IMR-90 (cell line): ENCODE measurements around the gene TBC1D10B. TPM values are rescaled to one million over a fixed set of nuclear protein-coding genes. Genes with fewer than 3 reads are reported as not detected.

Source experiments
- ATAC-seq: fragments of 200-7000 bp; cut with Tn5 transposase; 2 replicates; pipeline ENCODE4 v1.9.1; 2020; ENCODE audit warnings: low read depth, mild to moderate bottlenecking, moderate library complexity
- BruUV-seq: library from RNA; stranded (reverse); fragments of 400-500 nt; replicated peaks from 2 replicates; lab custom pipeline; 2021; lab: Mats Ljungman, UMichigan
- CTCF ChIA-PET: fragments of 300-600 bp; formaldehyde crosslinking; extraction: SDS; loops from one replicate; lab custom pipeline; 2021; ENCODE audit warnings: antibody characterized with exemption; lab: Yijun Ruan, JAX
- POLR2A ChIA-PET: fragments of 300-600 bp; sonication (Branson Sonifier 250); formaldehyde crosslinking; loops from one replicate; lab custom pipeline; 2022; ENCODE audit warnings: antibody characterized with exemption; ENCODE audit not compliant: unreplicated experiment; lab: Charles Lee
- DNase-seq: peaks from one replicate; pipeline ENCODE4 v3.0.0; 2013
- H2AFZ ChIP-seq: replicated peaks from 2 replicates; pipeline ENCODE3; 2013; ENCODE audit warnings: low read length, mild to moderate bottlenecking; ENCODE audit not compliant: poor library complexity
- H2AK5ac ChIP-seq: 2 replicates; pipeline ENCODE4 v1.6.1; 2013; ENCODE audit warnings: low read depth, low read length, inconsistent platforms
- H2AK9ac ChIP-seq: replicated peaks from 2 replicates; pipeline ENCODE3; 2013; ENCODE audit warnings: mild to moderate bottlenecking, low read depth, low read length, moderate library complexity; ENCODE audit not compliant: poor library complexity
- H2BK120ac ChIP-seq: 2 replicates; pipeline ENCODE4 v1.6.1; 2013; ENCODE audit warnings: low read depth, low read length, inconsistent platforms
- H2BK15ac ChIP-seq: 3 replicates; pipeline ENCODE4 v1.6.1; 2013; ENCODE audit warnings: low read depth, low read length, inconsistent platforms
- H2BK20ac ChIP-seq: 2 replicates; pipeline ENCODE4 v1.6.1; 2013; ENCODE audit warnings: low read depth, mild to moderate bottlenecking, inconsistent platforms, low read length, moderate library complexity
- H2BK5ac ChIP-seq: 2 replicates; pipeline ENCODE4 v1.6.1; 2013; ENCODE audit warnings: mild to moderate bottlenecking, low read depth, low read length, inconsistent platforms; ENCODE audit not compliant: poor library complexity, severe bottlenecking
- H3K14ac ChIP-seq: replicated peaks from 2 replicates; pipeline ENCODE4 v1.6.1; 2013; ENCODE audit warnings: low read depth, low read length, inconsistent platforms
- H3K18ac ChIP-seq: 2 replicates; pipeline ENCODE4 v1.6.1; 2013; ENCODE audit warnings: low read depth, low read length, control low read depth
- H3K23ac ChIP-seq: 2 replicates; pipeline ENCODE4 v1.6.1; 2013; ENCODE audit warnings: low read depth, low read length, inconsistent platforms
- H3K27ac ChIP-seq: 2 replicates; pipeline ENCODE4 v1.5.1; 2013; ENCODE audit warnings: mild to moderate bottlenecking, control low read depth, low read length; ENCODE audit not compliant: insufficient read depth
- H3K27me3 ChIP-seq: 2 replicates; pipeline ENCODE4 v1.6.1; 2013; ENCODE audit warnings: low read length; ENCODE audit not compliant: control insufficient read depth, insufficient read depth
- H3K36me3 ChIP-seq: 2 replicates; pipeline ENCODE4 v1.6.1; 2013; ENCODE audit warnings: low read length, mixed read lengths; ENCODE audit not compliant: control insufficient read depth, insufficient read depth
- H3K4ac ChIP-seq: 2 replicates; pipeline ENCODE4 v1.6.1; 2013; ENCODE audit warnings: low read depth, low read length, inconsistent platforms
- H3K4me1 ChIP-seq: 2 replicates; pipeline ENCODE4 v1.6.1; 2013; ENCODE audit warnings: low read length, mixed read lengths; ENCODE audit not compliant: control insufficient read depth, insufficient read depth
- H3K4me2 ChIP-seq: 2 replicates; pipeline ENCODE4 v1.6.1; 2013; ENCODE audit warnings: low read depth, mild to moderate bottlenecking, control low read depth, low read length, moderate library complexity
- H3K4me3 ChIP-seq: 2 replicates; pipeline ENCODE4 v1.5.1; 2013; ENCODE audit warnings: low read depth, mild to moderate bottlenecking, control low read depth, low read length, moderate library complexity; ENCODE audit not compliant: insufficient read depth
- H3K56ac ChIP-seq: 2 replicates; pipeline ENCODE4 v1.6.1; 2013; ENCODE audit warnings: low read length, inconsistent platforms; ENCODE audit not compliant: insufficient read depth; ENCODE audit errors: extremely low read depth
- H3K79me1 ChIP-seq, 2 experiments: 2 replicates each; pipeline ENCODE4 v1.6.1; 2013; ENCODE audit warnings: low read length in 2 of 2, inconsistent platforms in 1 of 2, low read depth in 1 of 2
- H3K9ac ChIP-seq: 2 replicates; pipeline ENCODE4 v1.6.1; 2013; ENCODE audit warnings: low read depth, low read length, control low read depth
- H3K9me1 ChIP-seq: 2 replicates; pipeline ENCODE4 v1.6.1; 2013; ENCODE audit warnings: low read length, inconsistent platforms; ENCODE audit not compliant: insufficient read depth
- H3K9me3 ChIP-seq: 2 replicates; pipeline ENCODE4 v1.6.1; 2013; ENCODE audit warnings: low read length; ENCODE audit not compliant: control insufficient read depth, insufficient read depth
- H4K20me1 ChIP-seq: 2 replicates; pipeline ENCODE4 v1.6.1; 2013; ENCODE audit warnings: low read length, inconsistent platforms; ENCODE audit not compliant: insufficient read depth
- H4K5ac ChIP-seq: 2 replicates; pipeline ENCODE4 v1.6.1; 2013; ENCODE audit warnings: mild to moderate bottlenecking, low read depth, low read length, control low read depth
- H4K8ac ChIP-seq, 2 experiments: 2 replicates each; pipeline ENCODE4 v1.6.1; 2013; ENCODE audit warnings: low read depth in 2 of 2, low read length in 2 of 2, control low read depth in 1 of 2, inconsistent platforms in 1 of 2
- H4K91ac ChIP-seq: 2 replicates; pipeline ENCODE4 v1.6.1; 2013; ENCODE audit warnings: low read depth, low read length, inconsistent platforms; ENCODE audit not compliant: insufficient read depth
- BHLHE40 ChIP-seq: fragments of 150-350 bp; IDR thresholded peaks from 2 replicates; pipeline ENCODE4 v1.6.1; 2016; ENCODE audit warnings: mild to moderate bottlenecking, low read depth, low read length
- CEBPB ChIP-seq: IDR thresholded peaks from 2 replicates; pipeline ENCODE4 v1.6.1; 2012; ENCODE audit warnings: low read depth, low read length, improper control_type of control experiment
- MAZ ChIP-seq: IDR thresholded peaks from 2 replicates; pipeline ENCODE4 v1.6.1; 2012; ENCODE audit warnings: low read depth, mild to moderate bottlenecking, low read length, improper control_type of control experiment, moderate library complexity, borderline replicate concordance
- MXI1 ChIP-seq: IDR thresholded peaks from 2 replicates; pipeline ENCODE4 v1.6.1; 2012; ENCODE audit warnings: low read depth, mild to moderate bottlenecking, low read length, moderate library complexity, borderline replicate concordance
- POLR2A ChIP-seq: IDR thresholded peaks from 2 replicates; pipeline ENCODE4 v1.6.1; 2012; ENCODE audit warnings: mild to moderate bottlenecking, low read depth, low read length
- RCOR1 ChIP-seq: IDR thresholded peaks from 2 replicates; pipeline ENCODE4 v1.6.1; 2012; ENCODE audit warnings: mild to moderate bottlenecking, low read length, improper control_type of control experiment; ENCODE audit not compliant: insufficient replicate concordance
- RFX5 ChIP-seq: IDR thresholded peaks from 2 replicates; pipeline ENCODE4 v1.8.0; 2012; ENCODE audit warnings: low read depth, mild to moderate bottlenecking, low read length, moderate library complexity
- WGBS, 2 experiments: methylation state at CpG; one replicate each; pipeline versions ENCODE4 v1.1.5 to v1.1.7; 2013; ENCODE audit warnings: missing lambda C conversion rate in 2 of 2; ENCODE audit not compliant: insufficient read length in 1 of 2; ENCODE audit errors: extremely low coverage in 2 of 2; 5-methylcytosine and 5-hydroxymethylcytosine counted together
- dilution Hi-C: fragments of 300-500 bp; cut with HindIII; formaldehyde crosslinking; loops from one replicate; pipeline ENCODE4 v1.14.3; 2018; ENCODE audit warnings: low sequenced_read_pairs; ENCODE audit not compliant: unreplicated experiment
- in situ Hi-C: fragments of 300-500 bp; cut with MboI; formaldehyde crosslinking; loops from 3 replicates; pipeline ENCODE4 v1.14.3; 2019; ENCODE audit warnings: low sequenced_read_pairs, inconsistent platforms, mixed read lengths
- intact Hi-C: fragments of 100-400 bp; cut with micrococcal nuclease; formaldehyde crosslinking; loops from 2 replicates; pipeline ENCODE4 v1.10.0; 2022
- polyA plus RNA-seq, 3 experiments: library from polyadenylated mRNA; depleted of rRNA; stranded (reverse); fragments of >200 nt; gene quantifications; 2 replicates each; pipeline ENCODE4 v1.2.3, GENCODE V29; 2012; ENCODE audit warnings: low replicate concordance in 1 of 3
- total RNA-seq: library from RNA; depleted of rRNA; stranded (reverse); fragments of >200 nt; gene quantifications from 2 replicates; pipeline ENCODE4 v1.2.3, GENCODE V29; 2012
- TF ChIP-seq, protein P1 (sequence below): conservative IDR thresholded peaks from 2 replicates; pipeline ENCODE4 v1.5.1; 2012; ENCODE audit warnings: mild to moderate bottlenecking, low read depth, low read length, improper control_type of control experiment
- TF ChIP-seq, protein P2 (sequence below): fragments of 150-350 bp; IDR thresholded peaks from 2 replicates; pipeline ENCODE4 v1.6.1; 2016; ENCODE audit warnings: low read depth, mild to moderate bottlenecking, low read length, moderate library complexity, borderline replicate concordance
- TF ChIP-seq, protein P3 (sequence below): fragments of 150-350 bp; IDR thresholded peaks from 2 replicates; pipeline ENCODE4 v1.6.1; 2017; ENCODE audit warnings: mild to moderate bottlenecking, antibody characterized with exemption, low read length, low read depth

The TBC1D10B gene
- total and polyA plus RNA-seq, 2 of the 4 experiments (the other 2 are of a cell fraction): 8.4 to 24.9 TPM

DNA sequence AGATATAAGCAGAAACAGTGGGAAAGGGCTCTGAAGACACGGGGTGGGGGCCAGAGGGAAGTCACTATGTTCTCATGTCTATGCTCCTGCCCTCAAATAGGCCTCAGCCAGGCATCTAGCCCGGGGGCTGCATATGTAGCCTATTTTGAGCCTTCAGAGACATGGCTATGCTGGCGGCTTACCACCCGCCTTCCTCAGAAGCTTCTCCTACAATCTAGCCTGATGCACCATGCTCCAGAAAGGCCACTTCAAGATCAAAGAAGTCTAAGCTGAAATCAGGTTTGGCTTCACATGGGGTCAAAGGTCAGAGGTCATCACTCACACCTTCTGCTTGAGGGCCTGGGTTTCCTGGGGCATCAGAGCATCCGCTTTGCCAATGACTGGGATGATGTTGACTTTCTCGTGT, 10.5 kb upstream of the TBC1D10B start (continued):
- TF ChIP-seq, protein P1, sequence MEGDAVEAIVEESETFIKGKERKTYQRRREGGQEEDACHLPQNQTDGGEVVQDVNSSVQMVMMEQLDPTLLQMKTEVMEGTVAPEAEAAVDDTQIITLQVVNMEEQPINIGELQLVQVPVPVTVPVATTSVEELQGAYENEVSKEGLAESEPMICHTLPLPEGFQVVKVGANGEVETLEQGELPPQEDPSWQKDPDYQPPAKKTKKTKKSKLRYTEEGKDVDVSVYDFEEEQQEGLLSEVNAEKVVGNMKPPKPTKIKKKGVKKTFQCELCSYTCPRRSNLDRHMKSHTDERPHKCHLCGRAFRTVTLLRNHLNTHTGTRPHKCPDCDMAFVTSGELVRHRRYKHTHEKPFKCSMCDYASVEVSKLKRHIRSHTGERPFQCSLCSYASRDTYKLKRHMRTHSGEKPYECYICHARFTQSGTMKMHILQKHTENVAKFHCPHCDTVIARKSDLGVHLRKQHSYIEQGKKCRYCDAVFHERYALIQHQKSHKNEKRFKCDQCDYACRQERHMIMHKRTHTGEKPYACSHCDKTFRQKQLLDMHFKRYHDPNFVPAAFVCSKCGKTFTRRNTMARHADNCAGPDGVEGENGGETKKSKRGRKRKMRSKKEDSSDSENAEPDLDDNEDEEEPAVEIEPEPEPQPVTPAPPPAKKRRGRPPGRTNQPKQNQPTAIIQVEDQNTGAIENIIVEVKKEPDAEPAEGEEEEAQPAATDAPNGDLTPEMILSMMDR: no peak
- TF ChIP-seq CEBPB (no peak), POLR2A (no peak)

DNA sequence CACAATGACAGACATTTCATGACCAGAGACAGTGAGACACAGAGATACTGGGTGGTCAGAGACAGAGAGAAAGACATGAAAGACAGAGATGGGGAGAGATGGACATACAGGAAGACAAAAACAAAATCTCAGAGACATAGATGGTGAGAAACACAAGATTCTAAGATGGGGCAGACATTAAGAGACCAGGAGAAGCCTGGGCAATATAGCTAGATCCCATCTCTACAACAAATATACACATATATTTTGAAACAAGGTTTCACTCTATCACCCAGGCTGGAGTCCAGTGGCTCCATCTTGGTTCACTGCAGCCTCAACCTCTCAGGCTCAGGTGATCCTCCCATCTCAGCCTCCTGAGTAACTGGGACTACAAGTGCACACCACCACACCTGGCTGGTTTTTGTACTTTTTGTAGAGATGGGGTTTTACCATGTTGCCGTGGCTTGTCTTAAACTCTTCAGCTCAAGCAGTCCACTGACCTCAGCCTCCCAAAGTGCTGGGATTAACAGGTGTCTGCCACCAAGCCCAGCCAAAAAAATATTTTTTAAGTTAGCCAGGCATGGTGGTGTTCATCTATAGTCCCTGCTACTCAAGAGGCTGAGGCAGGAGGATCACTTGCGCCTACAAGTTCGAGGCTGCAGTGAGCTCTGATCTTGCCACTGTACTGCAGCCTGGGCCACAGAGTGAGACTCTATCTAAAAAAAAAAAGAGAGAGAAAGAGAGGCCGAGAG, 9.9 kb upstream of the TBC1D10B start:
- H3K56ac ChIP-seq: no peak overlapping the region
- no peak overlapping the region for H3K14ac ChIP-seq
- ChIA-PET CTCF (no interaction called here), POLR2A (no interaction called here)
- peaks cover 16% of the 10 kb centered on the region for H3K9me1 ChIP-seq
- no peak overlapping the region for H4K8ac ChIP-seq
- H3K4me2 ChIP-seq: no peak overlapping the region
- no peak overlapping the region for H3K18ac ChIP-seq
- no peak overlapping the region for H3K4me3 ChIP-seq
- no peak overlapping the region for H3K27ac ChIP-seq
- dilution Hi-C loops: no loop called here
- no peak overlapping the region for H3K4ac ChIP-seq
- no peak overlapping the region for H3K23ac ChIP-seq
- H3K4me1 ChIP-seq: peaks cover 7% of the 10 kb centered on the region
- no TSS peak for BruUV-seq
- in situ Hi-C loops: no loop called here
- H2AK9ac ChIP-seq: no peak overlapping the region
- peaks cover 10% of the 10 kb centered on the region for H4K20me1 ChIP-seq
- H2BK120ac ChIP-seq: no peak overlapping the region
- no peak overlapping the region for H4K91ac ChIP-seq
- no peak overlapping the region for H2BK15ac ChIP-seq
- no peaks in the 10 kb centered on the region for H3K36me3 ChIP-seq
- no peak overlapping the region for H4K5ac ChIP-seq
- no peak overlapping the region for H2BK20ac ChIP-seq
- H3K9me3 ChIP-seq: no peaks in the 10 kb centered on the region
- ATAC-seq (no peak), DNase-seq (no peak)
- no peaks in the 10 kb centered on the region for H3K27me3 ChIP-seq
- intact Hi-C loops: no loop called here
- H3K9ac ChIP-seq: no peak overlapping the region
- WGBS, 2 experiments: 100% methylated on average over 2 of the region's 4 CpGs; no CpG with 5 or more reads in 1 of the 2 experiments
- H3K79me1 ChIP-seq: peaks cover 5 to 30% of the 10 kb centered on the region in 2 experiments
- no peak overlapping the region for H2AFZ ChIP-seq
- H2BK5ac ChIP-seq: no peak overlapping the region
- no peak overlapping the region for H2AK5ac ChIP-seq
- TF ChIP-seq MAZ: no peak
- TF ChIP-seq BHLHE40: no peak
- TF ChIP-seq RFX5: no peak
- no peak for TF ChIP-seq RCOR1
- TF ChIP-seq, protein P2, sequence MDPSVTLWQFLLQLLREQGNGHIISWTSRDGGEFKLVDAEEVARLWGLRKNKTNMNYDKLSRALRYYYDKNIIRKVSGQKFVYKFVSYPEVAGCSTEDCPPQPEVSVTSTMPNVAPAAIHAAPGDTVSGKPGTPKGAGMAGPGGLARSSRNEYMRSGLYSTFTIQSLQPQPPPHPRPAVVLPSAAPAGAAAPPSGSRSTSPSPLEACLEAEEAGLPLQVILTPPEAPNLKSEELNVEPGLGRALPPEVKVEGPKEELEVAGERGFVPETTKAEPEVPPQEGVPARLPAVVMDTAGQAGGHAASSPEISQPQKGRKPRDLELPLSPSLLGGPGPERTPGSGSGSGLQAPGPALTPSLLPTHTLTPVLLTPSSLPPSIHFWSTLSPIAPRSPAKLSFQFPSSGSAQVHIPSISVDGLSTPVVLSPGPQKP: no peak
- TF ChIP-seq, protein P3, sequence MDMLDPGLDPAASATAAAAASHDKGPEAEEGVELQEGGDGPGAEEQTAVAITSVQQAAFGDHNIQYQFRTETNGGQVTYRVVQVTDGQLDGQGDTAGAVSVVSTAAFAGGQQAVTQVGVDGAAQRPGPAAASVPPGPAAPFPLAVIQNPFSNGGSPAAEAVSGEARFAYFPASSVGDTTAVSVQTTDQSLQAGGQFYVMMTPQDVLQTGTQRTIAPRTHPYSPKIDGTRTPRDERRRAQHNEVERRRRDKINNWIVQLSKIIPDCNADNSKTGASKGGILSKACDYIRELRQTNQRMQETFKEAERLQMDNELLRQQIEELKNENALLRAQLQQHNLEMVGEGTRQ: no peak
- TF ChIP-seq POLR2A: no peak
- no peak for TF ChIP-seq MXI1
